GM12878 (cell line): ENCODE results near the gene IL16. TPM values are rescaled to one million over a fixed set of nuclear protein-coding genes. Genes with fewer than 3 reads are reported as not detected.

ENCODE experiments used
- ATAC-seq: fragments of 200-7000 bp; cut with Tn5 transposase; 3 replicates; pipeline ENCODE4 v1.9.1; 2020; ENCODE audit warnings: mild to moderate bottlenecking, moderate library complexity
- BruUV-seq: library from RNA; stranded (reverse); fragments of 400-500 nt; replicated peaks from 2 replicates; lab custom pipeline; 2021; lab: Mats Ljungman, UMichigan
- CTCF ChIA-PET: fragments of 300-600 bp; sonication (Branson Sonifier 250); formaldehyde crosslinking; extraction: SDS; loops from one replicate; lab custom pipeline; 2021; ENCODE audit warnings: inconsistent platforms; lab: Yijun Ruan, JAX
- POLR2A ChIA-PET: fragments of 350-600 bp; formaldehyde crosslinking; extraction: SDS; loops from one replicate; lab custom pipeline; 2021; ENCODE audit warnings: inconsistent platforms; lab: Charles Lee
- RAD21 ChIA-PET: fragments of 300-600 bp; sonication (Branson Sonifier 250); formaldehyde crosslinking; loops from one replicate; lab custom pipeline; 2023; ENCODE audit warnings: antibody characterized with exemption; ENCODE audit not compliant: unreplicated experiment; lab: Charles Lee
- SMC1A ChIA-PET: fragments of 300-600 bp; sonication (Branson Sonifier 250); formaldehyde crosslinking; loops from one replicate; lab custom pipeline; 2023; ENCODE audit not compliant: unreplicated experiment, uncharacterized antibody; lab: Charles Lee
- DNase-seq: peaks from one replicate; pipeline ENCODE4 v3.0.0-alpha.2; 2011; ENCODE audit warnings: low read depth, low spot score
- FAIRE-seq: peaks from 3 replicates; lab custom pipeline; 2011; peaks lifted over from hg19 to GRCh38; lab: Jason Lieb, UNC
- H2AFZ ChIP-seq: 2 replicates; pipeline ENCODE4 v1.6.0; 2011; ENCODE audit warnings: low read depth, low read length, control low read depth; ENCODE audit not compliant: control insufficient read depth
- H3K27ac ChIP-seq: 2 replicates; pipeline ENCODE4 v1.5.1; 2011; ENCODE audit warnings: control low read depth; ENCODE audit not compliant: control insufficient read depth, insufficient read depth
- H3K27me3 ChIP-seq, 2 experiments: replicated peaks in 1 of 2; 2 replicates each; pipeline versions ENCODE4 v1.6.0 to v1.6.1; 2011; ENCODE audit warnings: low read length in 1 of 2; ENCODE audit not compliant: control insufficient read depth in 2 of 2, insufficient read depth in 2 of 2
- H3K36me3 ChIP-seq, 2 experiments: 2 replicates each; pipeline ENCODE4 v1.5.1; 2011; ENCODE audit warnings: low read length in 1 of 2; ENCODE audit not compliant: control insufficient read depth in 2 of 2, insufficient read depth in 2 of 2
- H3K4me1 ChIP-seq: 2 replicates; pipeline ENCODE4 v1.6.1; 2011; ENCODE audit warnings: mild to moderate bottlenecking, low read length, moderate library complexity, mixed read lengths; ENCODE audit not compliant: control insufficient read depth, insufficient read depth
- H3K4me2 ChIP-seq: 2 replicates; pipeline ENCODE4 v1.6.0; 2011; ENCODE audit warnings: control low read depth; ENCODE audit not compliant: control insufficient read depth, insufficient read depth
- H3K4me3 ChIP-seq: fragments of 200-600 bp; sonication (generic); 2 replicates; pipeline ENCODE4 v1.5.1; 2016
- H3K79me2 ChIP-seq: 2 replicates; pipeline ENCODE4 v1.6.0; 2011; ENCODE audit warnings: low read length; ENCODE audit not compliant: control insufficient read depth, insufficient read depth
- H3K9ac ChIP-seq: 2 replicates; pipeline ENCODE4 v1.8.0; 2011; ENCODE audit warnings: low read length, control low read depth, mixed read lengths; ENCODE audit not compliant: control insufficient read depth, insufficient read depth
- H3K9me3 ChIP-seq: replicated peaks from 3 replicates; pipeline ENCODE4 v1.5.1; 2011; ENCODE audit warnings: mild to moderate bottlenecking, low read length; ENCODE audit not compliant: control insufficient read depth, insufficient read depth
- H4K20me1 ChIP-seq: 2 replicates; pipeline ENCODE4 v1.6.0; 2011; ENCODE audit not compliant: control insufficient read depth, insufficient read depth
- CBX3 ChIP-seq: fragments of 200-600 bp; sonication (generic); IDR thresholded peaks from 2 replicates; pipeline ENCODE4 v1.6.1; 2016; ENCODE audit warnings: low read depth, borderline replicate concordance
- LARP7 ChIP-seq: fragments of 450-650 bp; IDR thresholded peaks from 2 replicates; pipeline ENCODE4 v1.6.1; 2017; ENCODE audit warnings: mild to moderate bottlenecking
- NFXL1 ChIP-seq: fragments of 450-650 bp; IDR thresholded peaks from 2 replicates; pipeline ENCODE4 v1.6.1; 2017; ENCODE audit warnings: antibody characterized with exemption, mild to moderate bottlenecking, borderline replicate concordance
- RBBP5 ChIP-seq: fragments of 200-600 bp; sonication (generic); conservative IDR thresholded peaks from 2 replicates; pipeline ENCODE4 v1.6.1; 2016
- WGBS: methylation state at CpG from one replicate; pipeline ENCODE4 v1.1.6; 2016; ENCODE audit warnings: low lambda C conversion rate; ENCODE audit not compliant: insufficient replicate concordance, insufficient coverage; ENCODE audit errors: missing lambda C conversion rate; 5-methylcytosine and 5-hydroxymethylcytosine counted together
- in situ Hi-C: fragments of 300-500 bp; cut with MboI; formaldehyde crosslinking; loops from 9 replicates; pipeline ENCODE4 v1.14.3; 2018; ENCODE audit warnings: mixed read lengths
- intact Hi-C: fragments of 100-400 bp; cut with micrococcal nuclease; formaldehyde crosslinking; loops from one replicate; pipeline ENCODE4 v1.14.2; 2022; ENCODE audit not compliant: unreplicated experiment
- polyA plus RNA-seq, 11 experiments: library from polyadenylated mRNA; depleted of rRNA in 4 of 11; unstranded in 6 of 11; stranded (reverse) in 5 of 11; fragments of >200 nt; fragmentation: Nextera tagmentation in 4 of 11; fragmentation: Illumina TruSeq in 1 of 11; extraction: Ambion mirVana in 4 of 11; extraction: Trizol in 1 of 11; gene quantifications; 1 replicate in 1 of 11; 2 replicates in 10 of 11; pipeline versions ENCODE4 v1.2.1 to v1.2.3, GENCODE V29; 2011 to 2016; ENCODE audit warnings: inconsistent platforms in 2 of 11, missing spikeins in 2 of 11, low read depth in 1 of 11
- total RNA-seq, 4 experiments: library from RNA; depleted of rRNA in 3 of 4; stranded (reverse); fragments of >200 nt in 3 of 4; fragmentation: Illumina TruSeq in 1 of 4; extraction: Trizol in 1 of 4; gene quantifications; 2 replicates each; pipeline versions ENCODE4 v1.2.1 to v1.2.3, GENCODE V29; 2013 to 2021
- TF ChIP-seq, protein P1 (sequence below): IDR thresholded peaks from 2 replicates; pipeline ENCODE4 v1.6.1; 2011; ENCODE audit warnings: borderline replicate concordance, low read depth, mild to moderate bottlenecking, moderate library complexity, low read length; ENCODE audit not compliant: insufficient read depth, poor library complexity, severe bottlenecking
- TF ChIP-seq, protein P2 (sequence below): IDR thresholded peaks from 2 replicates; pipeline ENCODE4 v1.6.1; 2011; ENCODE audit warnings: low read depth, low read length, improper control_type of control experiment, borderline replicate concordance
- TF ChIP-seq, protein P3 (sequence below): fragments of 450-650 bp; IDR thresholded peaks from 2 replicates; pipeline ENCODE4 v1.6.1; 2017; ENCODE audit warnings: mild to moderate bottlenecking, low read depth, inconsistent platforms; ENCODE audit not compliant: poor library complexity, severe bottlenecking

IL16 gene
- total and polyA plus RNA-seq, 10 of the 15 experiments (the other 5 are each of a cell fraction or from before 2014, with no cell fraction given): 21.7 to 206 (median 44.5) TPM

DNA sequence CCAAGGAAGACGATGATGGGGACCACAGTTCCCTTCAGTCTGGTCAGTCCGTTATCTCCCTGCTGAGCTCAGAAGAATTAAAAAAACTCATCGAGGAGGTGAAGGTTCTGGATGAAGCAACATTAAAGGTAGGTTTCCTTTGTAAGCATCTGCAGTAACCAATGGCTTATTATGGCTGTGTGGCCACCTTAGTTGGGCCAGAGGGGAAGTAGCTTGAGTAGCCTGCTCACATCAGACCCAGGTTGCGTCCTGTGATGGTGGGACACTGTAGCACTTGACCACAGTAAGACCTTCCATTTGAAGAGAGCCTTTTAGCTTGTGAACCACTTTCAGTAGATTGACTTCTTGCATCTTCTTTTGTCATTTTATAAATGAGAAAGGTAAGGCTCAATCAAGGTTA is 104.7 kb downstream of the IL16 start:
- Histone ChIP-seq H2AFZ (no peak overlapping the region), H3K79me2 (peaks cover 86% of the 10 kb centered on the region), H3K36me3 (peaks cover 16 to 33% of the 10 kb centered on the region in 2 experiments), H3K9ac (peak overlapping the region; percentile 79; the same call in 1 of the 2 replicates), H3K4me1 (peaks cover 57% of the 10 kb centered on the region), H3K4me2 (peak overlapping the region; percentile 91), H3K4me3 (peak overlapping the region; percentile 62), H3K9me3 (no peaks in the 10 kb centered on the region), H3K27ac (peak overlapping the region; percentile 99), H3K27me3 (no peaks in the 10 kb centered on the region), H4K20me1 (no peaks in the 10 kb centered on the region)
- WGBS: 8% methylated on average over 4 of the region's 4 CpGs
- no peak for DNase-seq
- peak; percentile 15; the same call in 1 of the 2 replicates for TF ChIP-seq LARP7
- TF ChIP-seq NFXL1: no peak
- ChIA-PET POLR2A (interaction anchor here (0.5 to 7.0 kb wide), 10 partner anchors 9 to 1299 kb away, joined by 3 to 103 read pairs (median 5); no protein-coding TSS in a partner anchor), SMC1A (interaction anchor here (0.9 to 5.3 kb wide), 17 partner anchors 9 to 288 kb away, joined by 3 to 107 read pairs (median 7); partner anchors contain the start of gene STARD5), RAD21 (interaction anchor here (0.6 to 5.6 kb wide), 15 partner anchors 9 to 303 kb away, joined by 3 to 83 read pairs (median 6); partner anchors contain the start of genes STARD5 and TLNRD1), CTCF (interaction anchor here (0.9 to 4.8 kb wide), 10 partner anchors 8 to 36 kb away, joined by 3 to 50 read pairs (median 8); no protein-coding TSS in a partner anchor)
- in situ Hi-C loops: no loop called here
- intact Hi-C loops: no loop called here
- TSS peak; percentile 84 for BruUV-seq
- peak; percentile 13 for ATAC-seq
- no peak for FAIRE-seq

DNA sequence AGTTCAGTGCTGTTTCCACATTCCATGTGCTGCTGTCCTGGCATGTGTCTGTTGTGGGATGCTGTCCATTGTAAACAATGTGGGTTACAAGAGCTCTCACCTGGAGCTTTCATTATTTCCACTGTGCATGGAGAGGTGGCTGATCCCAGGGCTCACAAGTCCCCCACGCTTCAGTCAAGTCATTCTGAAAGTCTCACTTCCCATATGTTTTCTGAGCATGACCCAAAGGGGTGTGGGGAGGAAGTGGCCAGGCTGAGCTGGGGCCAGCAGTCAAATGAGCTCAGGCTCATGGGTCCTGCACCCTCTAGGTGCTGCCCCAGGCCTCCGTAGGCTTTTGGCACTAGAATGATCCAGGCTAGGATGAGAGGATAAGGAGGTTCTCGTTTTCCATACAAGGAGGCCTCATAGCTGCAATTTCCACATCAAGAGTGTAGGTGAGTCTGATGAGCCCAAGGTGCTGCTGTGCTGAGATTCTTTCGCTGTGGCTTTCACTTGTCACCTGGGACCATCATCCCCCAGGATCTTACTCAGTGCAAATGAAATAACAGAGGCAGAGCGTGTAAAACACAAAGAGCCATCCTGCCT is 105.2 kb downstream of the IL16 start:
- Histone ChIP-seq H4K20me1 (no peaks in the 10 kb centered on the region), H3K9ac (peak overlapping the region; percentile 67), H3K79me2 (peaks cover 81% of the 10 kb centered on the region), H3K4me3 (peak overlapping the region; percentile 62), H3K27me3 (no peaks in the 10 kb centered on the region), H3K36me3 (peaks cover 20 to 38% of the 10 kb centered on the region in 2 experiments), H3K4me2 (peak overlapping the region; percentile 91), H3K27ac (peak overlapping the region; percentile 99), H2AFZ (no peak overlapping the region), H3K4me1 (peaks cover 55% of the 10 kb centered on the region), H3K9me3 (no peaks in the 10 kb centered on the region)
- FAIRE-seq (peak; percentile 83), DNase-seq (peak; percentile 80), ATAC-seq (peak; percentile 78)
- intact Hi-C loops: no loop called here
- CTCF ChIA-PET: interaction anchor here (0.9 to 4.8 kb wide), 12 partner anchors 8 to 36 kb away, joined by 3 to 50 read pairs (median 6); no protein-coding TSS in a partner anchor
- RAD21 ChIA-PET: interaction anchor here (0.6 to 5.6 kb wide), 16 partner anchors 9 to 303 kb away, joined by 3 to 83 read pairs (median 5); partner anchors contain the start of gene STARD5
- BruUV-seq: TSS peak; percentile 1
- POLR2A ChIA-PET: interaction anchor here (0.5 to 7.0 kb wide), 12 partner anchors 8 to 1300 kb away, joined by 3 to 103 read pairs (median 5); partner anchors contain the start of gene STARD5
- SMC1A ChIA-PET: interaction anchor here (0.6 to 5.3 kb wide), 18 partner anchors 9 to 278 kb away, joined by 3 to 107 read pairs (median 7); partner anchors contain the start of gene STARD5
- 0% methylated on average over 5 of the region's 5 CpGs for WGBS
- in situ Hi-C loops: no loop called here
- TF ChIP-seq, protein P1, sequence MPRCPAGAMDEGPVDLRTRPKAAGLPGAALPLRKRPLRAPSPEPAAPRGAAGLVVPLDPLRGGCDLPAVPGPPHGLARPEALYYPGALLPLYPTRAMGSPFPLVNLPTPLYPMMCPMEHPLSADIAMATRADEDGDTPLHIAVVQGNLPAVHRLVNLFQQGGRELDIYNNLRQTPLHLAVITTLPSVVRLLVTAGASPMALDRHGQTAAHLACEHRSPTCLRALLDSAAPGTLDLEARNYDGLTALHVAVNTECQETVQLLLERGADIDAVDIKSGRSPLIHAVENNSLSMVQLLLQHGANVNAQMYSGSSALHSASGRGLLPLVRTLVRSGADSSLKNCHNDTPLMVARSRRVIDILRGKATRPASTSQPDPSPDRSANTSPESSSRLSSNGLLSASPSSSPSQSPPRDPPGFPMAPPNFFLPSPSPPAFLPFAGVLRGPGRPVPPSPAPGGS: peak; percentile 95
- TF ChIP-seq RBBP5: no peak
- TF ChIP-seq, protein P2, sequence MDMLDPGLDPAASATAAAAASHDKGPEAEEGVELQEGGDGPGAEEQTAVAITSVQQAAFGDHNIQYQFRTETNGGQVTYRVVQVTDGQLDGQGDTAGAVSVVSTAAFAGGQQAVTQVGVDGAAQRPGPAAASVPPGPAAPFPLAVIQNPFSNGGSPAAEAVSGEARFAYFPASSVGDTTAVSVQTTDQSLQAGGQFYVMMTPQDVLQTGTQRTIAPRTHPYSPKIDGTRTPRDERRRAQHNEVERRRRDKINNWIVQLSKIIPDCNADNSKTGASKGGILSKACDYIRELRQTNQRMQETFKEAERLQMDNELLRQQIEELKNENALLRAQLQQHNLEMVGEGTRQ: no peak
- no peak for TF ChIP-seq CBX3
- TF ChIP-seq, protein P3, sequence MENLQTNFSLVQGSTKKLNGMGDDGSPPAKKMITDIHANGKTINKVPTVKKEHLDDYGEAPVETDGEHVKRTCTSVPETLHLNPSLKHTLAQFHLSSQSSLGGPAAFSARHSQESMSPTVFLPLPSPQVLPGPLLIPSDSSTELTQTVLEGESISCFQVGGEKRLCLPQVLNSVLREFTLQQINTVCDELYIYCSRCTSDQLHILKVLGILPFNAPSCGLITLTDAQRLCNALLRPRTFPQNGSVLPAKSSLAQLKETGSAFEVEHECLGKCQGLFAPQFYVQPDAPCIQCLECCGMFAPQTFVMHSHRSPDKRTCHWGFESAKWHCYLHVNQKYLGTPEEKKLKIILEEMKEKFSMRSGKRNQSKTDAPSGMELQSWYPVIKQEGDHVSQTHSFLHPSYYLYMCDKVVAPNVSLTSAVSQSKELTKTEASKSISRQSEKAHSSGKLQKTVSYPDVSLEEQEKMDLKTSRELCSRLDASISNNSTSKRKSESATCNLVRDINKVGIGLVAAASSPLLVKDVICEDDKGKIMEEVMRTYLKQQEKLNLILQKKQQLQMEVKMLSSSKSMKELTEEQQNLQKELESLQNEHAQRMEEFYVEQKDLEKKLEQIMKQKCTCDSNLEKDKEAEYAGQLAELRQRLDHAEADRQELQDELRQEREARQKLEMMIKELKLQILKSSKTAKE: peak; percentile 83
